Measurements from ENCODE around the gene YARS1. TPM values are rescaled to one million over a fixed set of nuclear protein-coding genes. Genes with fewer than 3 reads are reported as not detected.

The YARS1 gene
- total RNA-seq, 1 experiment from 2014 or later: 194 TPM

GRCh38 chr1:32727876-32728275 lies 89.3 kb downstream of the YARS1 start:
- Histone ChIP-seq H3K4me2 (ENCODE audit: insufficient read depth, insufficient read length, low read length) (no peak overlapping the region), H4K20me1 (ENCODE audit: control insufficient read depth, insufficient read depth, insufficient read length) (no peaks in the 10 kb centered on the region), H3K9ac (ENCODE audit: extremely low read depth, insufficient read length, low read length) (no peak overlapping the region), H3K56ac (ENCODE audit: insufficient read length, low read depth, low read length) (no peak overlapping the region), H3K4me1 (ENCODE audit: insufficient read depth, low read length) (no peaks in the 10 kb centered on the region; the same call in 1 of the 2 replicates), H4K91ac (ENCODE audit: insufficient read length, low read depth, low read length) (no peak overlapping the region), H3K27me3 (ENCODE audit: insufficient read depth, low read length) (no peaks in the 10 kb centered on the region), H3K18ac (ENCODE audit: insufficient read length, low read depth, low read length) (no peak overlapping the region), H4K8ac (replicated peaks; ENCODE audit: insufficient read length, low read depth, low read length) (no peak overlapping the region), H3K9me3 (ENCODE audit: control insufficient read depth, low read depth, low read length) (no peaks in the 10 kb centered on the region), H3K79me2 (ENCODE audit: insufficient read depth, low read length) (no peaks in the 10 kb centered on the region), H3T11ph (ENCODE audit: low read length) (no peak overlapping the region), H2BK15ac (ENCODE audit: low read depth, low read length) (no peak overlapping the region), H3K23ac (ENCODE audit: insufficient read length, low read depth, low read length) (no peak overlapping the region), H3K4ac (ENCODE audit: low read depth, low read length) (no peak overlapping the region), H2AFZ (ENCODE audit: low read length) (no peak overlapping the region), H2BK12ac (ENCODE audit: insufficient read length, low read depth, low read length) (no peak overlapping the region), H4K5ac (ENCODE audit: insufficient read length, low read depth, low read length) (no peak overlapping the region), H2AK5ac (ENCODE audit: insufficient read length, low read length) (no peak overlapping the region), H2BK20ac (ENCODE audit: low read depth, low read length, poor library complexity, severe bottlenecking) (no peak overlapping the region), H2BK5ac (ENCODE audit: insufficient read length, low read length) (no peak overlapping the region), H2BK120ac (ENCODE audit: low read depth, low read length, poor library complexity, severe bottlenecking) (no peak overlapping the region), H3K14ac (ENCODE audit: insufficient read depth, low read length) (no peak overlapping the region), H3K23me2 (ENCODE audit: insufficient read length, low read depth, low read length, poor library complexity, severe bottlenecking) (no peaks in the 10 kb centered on the region), H3K27ac (ENCODE audit: insufficient read length, low read depth, low read length) (no peak overlapping the region), H3K79me1 (ENCODE audit: insufficient read depth, low read depth, low read length, poor library complexity, severe bottlenecking) (no peaks in the 10 kb centered on the region)
- no peak overlapping the region for H3K27ac Mint-ChIP-seq
- H3K9me3 Mint-ChIP-seq: no peaks in the 10 kb centered on the region
- no peaks in the 10 kb centered on the region for H3K36me3 Mint-ChIP-seq (ENCODE audit: insufficient read depth in 1 of 3, low read depth in 3 of 3)
- H3K4me3 Mint-ChIP-seq: no peak overlapping the region
- H3K27me3 Mint-ChIP-seq (ENCODE audit: low read depth): peaks cover 12% of the 10 kb centered on the region
- DNase-seq: no peak
- H3K4me1 Mint-ChIP-seq: peaks cover 18 to 22% of the 10 kb centered on the region in 2 experiments
- WGBS (ENCODE audit: extremely low coverage, insufficient read length, low lambda C conversion rate): no CpG with 5 or more reads among the region's 1 CpG
- no peak for TF ChIP-seq CTCF (conservative IDR thresholded peaks at IDR 0.05)
